ENCODE measurements around the gene DOCK2.
A peak's percentile ranks its signal among the peaks of the same experiment; 100 is the strongest.

The DOCK2 gene

GRCh38 chr5:170055606-170056005, 418.5 kb downstream of the DOCK2 start:
- no peak for DNase-seq (ENCODE audit: low read depth, low spot score)

- no peak for DNase-seq (ENCODE audit: low read depth, low spot score)
Measured at GRCh38 chr5:170056561-170057267, 419.6 kb downstream of the DOCK2 start.

DNA sequence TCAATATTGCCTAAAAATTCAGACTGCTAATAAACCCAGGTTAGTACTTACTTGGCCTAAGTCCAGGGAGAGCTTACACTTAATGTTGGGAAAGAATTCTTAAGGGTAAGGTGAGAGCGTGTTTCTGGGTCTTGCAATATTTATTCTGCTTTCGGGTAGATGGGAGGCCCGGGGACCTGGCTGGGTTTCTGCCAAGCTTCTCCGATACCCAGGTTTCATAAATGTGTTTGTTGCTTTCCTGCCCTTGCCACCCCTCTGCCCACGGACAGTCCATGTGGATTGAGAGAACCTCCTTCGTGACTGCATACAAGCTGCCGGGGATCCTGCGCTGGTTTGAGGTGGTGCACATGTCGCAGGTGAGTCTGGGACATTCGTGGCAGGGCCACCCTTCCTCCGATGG, 420.2 kb downstream of the DOCK2 start:
- DNase-seq (ENCODE audit: low read depth, low spot score): no peak

GRCh38 chr5:170059221-170059620, 422.1 kb downstream of the DOCK2 start:
- no peak for DNase-seq (ENCODE audit: low read depth, low spot score)

GRCh38 chr5:170067152-170067551, 430.1 kb downstream of the DOCK2 start:
- no peak for DNase-seq (ENCODE audit: low read depth, low spot score)

- DNase-seq (ENCODE audit: low read depth, low spot score): no peak
Measured at GRCh38 chr5:170067574-170068170, 430.6 kb downstream of the DOCK2 start.

DNA sequence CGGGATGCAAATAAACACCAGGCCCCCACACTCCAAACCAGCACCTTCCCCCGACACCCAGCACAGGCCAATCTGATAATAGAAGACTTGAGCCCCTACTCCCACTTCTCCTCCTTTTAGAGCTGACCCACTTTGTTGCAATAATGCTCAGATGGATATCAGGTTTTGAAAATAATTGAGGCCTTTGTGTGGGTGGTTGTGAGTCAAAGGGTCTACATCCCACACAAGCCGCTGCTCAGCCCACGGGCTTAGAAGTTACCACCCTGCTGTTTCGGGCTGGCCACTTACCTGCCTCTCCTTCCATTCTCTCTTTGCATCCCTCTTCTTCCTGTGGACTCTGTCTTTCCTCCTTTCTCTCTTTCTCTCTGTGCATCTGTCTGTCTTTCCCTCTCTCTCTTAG, 432.4 kb downstream of the DOCK2 start:
- no peak for DNase-seq (ENCODE audit: low read depth, low spot score)

GRCh38 chr5:170070556-170071412, 433.7 kb downstream of the DOCK2 start:
- peak; percentile 62 for DNase-seq (ENCODE audit: low read depth, low spot score)

DNA sequence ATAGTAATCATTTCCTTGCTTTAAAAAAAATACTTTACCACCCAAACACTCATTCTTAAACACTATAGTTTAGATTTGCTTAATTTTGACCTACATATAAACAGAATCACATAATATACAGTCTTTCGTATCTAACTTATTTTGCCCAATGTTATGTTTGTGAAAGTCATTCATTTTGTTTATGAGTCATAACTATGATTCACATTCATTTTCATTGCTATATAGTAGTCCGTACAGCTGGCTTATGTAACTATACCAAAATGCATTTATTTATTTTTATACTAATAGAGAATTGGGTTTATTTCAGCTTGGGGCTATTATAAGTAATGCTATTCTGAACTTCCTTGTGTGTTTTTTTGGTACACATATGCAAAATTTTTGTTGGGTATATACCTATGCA, 434.7 kb downstream of the DOCK2 start:
- DNase-seq (ENCODE audit: low read depth, low spot score): no peak

GRCh38 chr5:170075696-170076095, 438.6 kb downstream of the DOCK2 start:
- no peak for DNase-seq (ENCODE audit: low read depth, low spot score)

GRCh38 chr5:170076211-170076610, 439.1 kb downstream of the DOCK2 start:
- peak; percentile 38 for DNase-seq (ENCODE audit: low read depth, low spot score)

DNA sequence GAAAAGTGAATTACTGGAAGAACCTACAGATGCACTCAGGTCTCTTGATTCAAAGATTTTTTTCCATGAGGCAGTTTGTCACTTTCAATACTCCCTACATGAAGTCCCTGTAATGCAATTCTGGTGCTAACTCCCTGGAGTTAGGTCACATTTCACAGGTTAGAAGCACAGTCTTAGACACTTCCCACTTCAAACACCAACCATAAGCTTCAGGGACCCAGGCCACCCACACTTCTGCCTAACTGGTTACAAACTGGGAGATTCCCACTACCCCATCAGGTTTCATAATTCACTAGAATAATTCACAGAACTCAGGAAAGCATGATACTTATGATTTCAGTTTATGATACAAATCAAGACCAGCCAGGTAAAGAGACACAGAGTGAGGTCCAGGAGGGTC, 439.7 kb downstream of the DOCK2 start:
- DNase-seq (ENCODE audit: low read depth, low spot score): no peak

GRCh38 chr5:170077526-170077925, 440.5 kb downstream of the DOCK2 start:
- DNase-seq (ENCODE audit: low read depth, low spot score): no peak

GRCh38 chr5:170078458-170078857, 441.4 kb downstream of the DOCK2 start:
- no peak for DNase-seq (ENCODE audit: low read depth, low spot score)

DNA sequence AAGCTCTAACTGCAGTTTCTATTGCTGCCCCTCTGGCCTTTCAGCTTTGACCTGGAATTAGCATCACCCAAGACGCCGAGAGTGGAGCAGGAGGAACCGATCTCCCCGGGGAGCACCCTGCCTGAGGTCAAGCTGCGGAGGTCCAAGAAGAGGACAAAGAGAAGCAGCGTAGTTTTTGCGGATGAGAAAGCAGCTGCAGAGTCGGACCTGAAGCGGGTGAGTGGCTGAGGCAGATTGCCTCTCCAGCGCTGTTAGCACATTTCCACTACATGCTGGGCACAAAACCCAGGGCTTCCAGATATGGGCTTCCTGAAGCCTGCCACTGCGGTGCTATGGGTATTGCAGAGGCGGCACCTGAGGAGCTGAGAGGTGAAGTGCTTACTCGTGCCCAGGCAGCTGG, 441.9 kb downstream of the DOCK2 start:
- no peak for DNase-seq (ENCODE audit: low read depth, low spot score)

DNA sequence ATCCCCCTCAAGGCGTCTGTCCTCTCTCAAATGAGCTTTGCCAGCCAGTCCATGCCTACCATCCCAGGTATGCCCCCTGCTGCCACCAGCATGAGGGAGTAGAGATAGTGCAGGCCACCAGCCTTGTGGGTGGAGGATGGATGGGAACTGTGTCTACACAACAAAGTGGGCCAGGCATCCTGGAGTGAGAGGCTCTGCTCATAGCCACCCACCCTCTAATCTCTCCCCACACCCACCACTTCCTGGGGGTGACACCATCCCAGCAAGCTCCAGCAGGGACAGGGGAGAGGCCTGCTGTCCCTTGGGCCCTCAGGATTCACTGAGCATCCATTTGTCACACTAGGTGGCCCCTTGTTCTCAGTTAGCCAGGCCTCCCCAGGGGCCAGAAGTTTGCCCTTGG, 443.1 kb downstream of the DOCK2 start:
- no peak for DNase-seq (ENCODE audit: low read depth, low spot score)

GRCh38 chr5:170080786-170081445, 443.8 kb downstream of the DOCK2 start:
- DNase-seq (ENCODE audit: low read depth, low spot score): no peak

- no peak for DNase-seq (ENCODE audit: low read depth, low spot score)
Measured at GRCh38 chr5:170081616-170082015, 444.5 kb downstream of the DOCK2 start.

GRCh38 chr5:170082701-170083100, 445.6 kb downstream of the DOCK2 start:
- DNase-seq (ENCODE audit: low read depth, low spot score): no peak

- no peak for DNase-seq (ENCODE audit: low read depth, low spot score)
Measured at GRCh38 chr5:170087168-170087817, 450.2 kb downstream of the DOCK2 start.

GRCh38 chr5:170092455-170093101, 455.5 kb downstream of the DOCK2 start:
- DNase-seq (ENCODE audit: low read depth, low spot score): no peak

All from astrocyte of the hippocampus (primary cell).